ENCODE measurements around the gene ADD2.

ADD2 gene

DNA sequence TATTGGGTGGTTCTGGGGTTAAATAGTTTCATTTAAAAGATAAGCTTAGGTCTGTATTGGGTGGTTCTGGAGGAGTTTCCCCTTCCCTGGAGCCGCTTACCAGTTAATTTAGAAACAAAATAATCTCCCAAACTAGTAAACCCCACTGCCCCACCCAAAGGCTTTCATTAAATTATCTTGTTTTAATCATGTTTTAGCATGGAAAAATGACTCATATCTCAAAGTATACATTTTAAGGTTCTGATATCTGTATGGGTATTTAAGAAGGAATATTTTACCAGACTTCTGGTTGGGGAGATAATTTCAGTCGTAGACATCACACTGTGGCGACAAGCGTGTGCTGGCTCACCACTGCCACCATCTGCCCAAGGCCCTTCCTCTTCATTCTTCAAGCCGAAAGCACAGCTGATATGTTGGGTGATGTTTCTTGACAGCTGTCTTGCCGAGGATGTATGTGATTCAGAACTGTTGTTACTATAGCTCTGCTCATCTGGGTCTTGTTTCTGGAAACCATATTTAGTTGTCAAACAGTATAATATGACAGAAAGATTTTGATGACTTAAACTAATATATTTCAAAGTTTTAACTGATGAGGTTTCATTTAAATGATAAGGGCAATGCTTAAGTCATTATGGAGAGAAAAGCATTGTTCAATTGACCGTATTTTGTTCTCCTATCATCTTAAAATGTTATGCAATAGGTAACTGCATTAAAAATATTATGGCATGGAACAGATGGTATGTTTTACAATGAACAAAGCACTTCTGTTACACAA lies 17.3 kb upstream of the ADD2 start:
- no peak for DNase-seq (ENCODE audit: low read depth in 2 of 2)

- DNase-seq (ENCODE audit: low read depth in 2 of 2): no peak
Observed at GRCh38 chr2:70784320-70784719, 16.3 kb upstream of the ADD2 start.

DNA sequence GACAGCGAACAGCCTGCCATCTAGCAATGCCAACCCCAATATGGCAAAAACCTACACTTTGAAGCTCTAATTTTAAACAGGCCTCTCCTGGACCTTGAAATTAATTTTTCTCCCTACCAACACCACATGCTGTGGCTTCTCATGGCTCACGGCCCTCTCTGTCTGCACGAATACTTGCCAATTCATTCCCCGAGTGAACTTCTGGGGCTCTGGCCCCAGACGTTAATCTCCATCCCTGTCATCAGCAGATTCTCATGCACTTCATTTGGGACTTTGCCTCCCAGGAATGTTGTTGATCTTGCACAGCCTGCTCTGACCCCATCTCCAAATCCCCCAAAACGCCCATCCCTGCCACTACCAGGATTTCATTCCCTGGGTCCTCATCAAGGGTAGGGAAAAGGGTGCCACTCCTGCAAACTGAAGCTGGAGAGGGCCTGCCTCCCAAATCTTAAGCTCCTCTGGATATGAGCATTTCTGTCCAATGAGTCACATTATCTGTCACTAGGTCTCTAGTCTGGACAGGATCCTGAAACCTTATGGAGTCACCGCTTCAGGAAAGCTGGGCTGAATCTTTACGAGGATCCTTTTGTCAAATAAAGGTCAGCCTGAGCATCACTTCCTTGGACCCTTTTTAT lies 12.0 kb upstream of the ADD2 start:
- DNase-seq (ENCODE audit: low read depth in 2 of 2): no peak

GRCh38 chr2:70779491-70779890 lies 11.5 kb upstream of the ADD2 start:
- DNase-seq (ENCODE audit: low read depth in 2 of 2): no peak

- DNase-seq (ENCODE audit: low read depth in 2 of 2): no peak
Observed at GRCh38 chr2:70778676-70779075, 10.7 kb upstream of the ADD2 start.

DNA sequence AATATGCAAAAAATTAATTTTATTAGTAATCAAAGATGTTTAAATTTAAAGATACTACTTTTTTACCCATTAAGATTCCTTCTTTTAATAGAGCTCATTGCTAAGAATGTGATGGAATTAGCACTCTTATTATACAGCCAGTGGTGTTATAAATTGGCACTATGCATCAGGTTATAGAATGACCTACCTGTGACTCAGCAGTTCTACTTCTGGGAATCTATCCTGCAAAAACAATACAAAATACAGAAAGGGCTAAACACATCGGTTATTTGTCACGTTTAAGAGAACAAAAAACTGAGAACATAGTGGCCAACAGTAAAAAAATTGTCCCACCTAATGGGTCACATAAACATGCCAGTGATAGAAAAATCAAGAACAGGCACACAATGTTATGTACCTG lies 9.4 kb upstream of the ADD2 start:
- no peak for DNase-seq (ENCODE audit: low read depth in 2 of 2)

- DNase-seq (ENCODE audit: low read depth in 2 of 2): no peak
Observed at GRCh38 chr2:70776266-70776665, 8.3 kb upstream of the ADD2 start.

DNA sequence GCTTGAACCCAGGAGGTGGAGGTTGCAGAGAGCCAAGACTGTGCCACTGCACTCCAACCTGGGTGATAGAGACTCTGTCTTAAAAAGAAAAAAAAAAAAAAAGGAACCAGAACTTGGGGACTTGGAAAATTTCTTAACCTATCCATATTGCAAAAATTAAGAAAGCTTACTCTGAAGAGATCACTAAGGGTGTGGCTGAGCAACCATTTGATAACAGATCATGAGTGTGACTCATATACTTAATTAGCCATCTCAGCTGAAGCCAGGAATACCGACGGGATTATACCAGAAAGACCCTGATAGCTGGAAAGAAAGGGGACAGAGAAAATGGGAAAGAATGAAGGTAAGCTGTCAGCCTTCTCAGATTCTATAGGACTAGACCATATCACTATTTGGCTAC lies 7.1 kb upstream of the ADD2 start:
- no peak for DNase-seq (ENCODE audit: low read depth in 2 of 2)

DNA sequence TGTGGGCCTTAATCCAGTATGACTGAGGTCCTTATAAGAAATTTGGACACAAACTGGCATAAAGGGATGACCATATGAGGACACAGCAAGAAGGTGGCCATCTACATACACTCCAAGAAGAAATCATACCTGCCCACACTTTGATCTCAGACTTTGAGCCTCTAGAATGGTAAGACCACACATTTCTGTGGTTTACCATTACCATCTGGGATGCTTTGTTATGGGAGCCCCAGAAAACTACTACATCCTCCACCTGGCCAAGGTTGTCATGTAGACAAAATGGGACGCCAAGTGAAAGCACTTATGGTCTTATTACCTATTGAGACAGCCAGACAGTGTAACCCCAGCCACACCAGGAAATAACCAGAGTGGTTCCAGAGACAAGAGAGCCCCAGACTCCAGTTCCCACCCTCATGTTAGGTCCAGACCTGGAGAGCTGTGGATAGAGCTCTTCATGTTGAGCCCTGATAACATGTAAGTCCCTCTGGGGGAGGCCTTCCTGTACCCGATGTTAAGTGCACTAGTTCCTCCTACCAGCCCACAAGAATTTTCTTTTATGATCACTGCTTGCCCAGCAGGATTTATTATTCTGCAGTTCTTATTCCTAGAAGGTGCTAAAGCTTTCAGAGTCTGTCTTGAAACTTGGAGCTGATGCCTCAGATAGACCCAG lies 4.6 kb upstream of the ADD2 start:
- DNase-seq (ENCODE audit: low read depth in 2 of 2): no peak

GRCh38 chr2:70771446-70771845 lies 3.4 kb upstream of the ADD2 start:
- DNase-seq (ENCODE audit: low read depth in 2 of 2): no peak

GRCh38 chr2:70769450-70769849 lies 1.4 kb upstream of the ADD2 start:
- DNase-seq (ENCODE audit: low read depth in 2 of 2): no peak

GRCh38 chr2:70768590-70769085 lies 638 bp upstream of the ADD2 start:
- no peak for DNase-seq (ENCODE audit: low read depth in 2 of 2)

GRCh38 chr2:70767079-70767698 lies 811 bp downstream of the ADD2 start:
- DNase-seq (ENCODE audit: low read depth in 2 of 2): no peak

DNA sequence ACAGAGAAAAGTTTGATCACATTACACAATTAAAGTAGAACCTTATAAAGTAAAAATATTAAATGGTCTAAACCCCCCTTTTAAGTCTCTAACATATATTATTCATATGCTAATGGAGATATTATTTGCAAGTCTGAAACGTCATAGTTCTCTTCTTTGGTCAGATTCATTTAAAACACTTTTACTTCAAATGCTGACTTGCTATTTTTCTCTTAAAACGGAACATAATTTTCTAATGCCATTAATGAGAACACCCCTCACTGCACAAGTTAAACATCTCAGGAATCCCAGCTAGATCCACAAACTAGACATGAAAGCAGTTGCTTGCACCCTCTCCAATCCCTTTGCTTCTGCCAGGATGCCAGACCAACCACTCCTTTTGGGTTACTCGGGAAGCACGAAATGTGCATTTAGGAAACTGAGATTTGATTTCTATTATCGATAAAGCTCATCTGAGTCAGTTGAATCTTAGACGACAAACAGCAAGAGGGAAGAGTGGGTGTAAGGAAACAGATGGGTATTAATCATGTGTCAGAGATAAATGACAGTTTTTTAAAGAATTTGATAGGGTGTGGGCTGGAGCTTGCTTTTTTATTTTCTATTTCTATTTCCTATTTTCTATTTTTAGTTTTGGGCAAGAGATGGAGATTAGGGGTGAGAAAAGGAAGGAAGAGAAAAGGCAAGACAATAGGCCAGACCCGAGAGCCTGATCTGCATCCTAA lies 1.5 kb downstream of the ADD2 start:
- no peak for DNase-seq (ENCODE audit: low read depth in 2 of 2)

- DNase-seq (ENCODE audit: low read depth in 2 of 2): no peak
Observed at GRCh38 chr2:70765507-70765906, 2.5 kb downstream of the ADD2 start.

DNA sequence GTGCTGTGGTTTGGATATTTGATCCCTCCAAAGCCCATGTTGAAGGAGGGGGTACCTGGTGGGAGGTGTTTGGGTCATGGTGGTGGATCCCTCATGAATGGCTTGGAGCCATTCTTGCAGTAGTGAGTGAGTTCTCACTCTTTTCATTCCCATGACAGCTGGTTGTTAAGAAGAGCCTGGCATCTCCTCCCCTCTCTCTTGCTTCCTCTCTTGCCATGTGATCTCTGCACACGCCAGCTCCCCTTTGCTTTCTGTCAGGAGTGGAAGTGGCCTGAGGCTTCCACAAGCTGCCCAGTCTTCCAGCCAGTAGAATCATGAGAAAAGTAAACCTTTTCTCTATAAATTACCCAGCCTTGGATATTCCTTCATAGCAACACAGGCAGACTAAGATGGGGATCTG lies 8.6 kb downstream of the ADD2 start:
- no peak for DNase-seq (ENCODE audit: low read depth in 2 of 2)

GRCh38 chr2:70757966-70758365 lies 10.0 kb downstream of the ADD2 start:
- DNase-seq (ENCODE audit: low read depth in 2 of 2): no peak

- no peak for DNase-seq (ENCODE audit: low read depth in 2 of 2)
Observed at GRCh38 chr2:70757360-70757759, 10.6 kb downstream of the ADD2 start.

GRCh38 chr2:70756128-70756527 lies 11.9 kb downstream of the ADD2 start:
- DNase-seq (ENCODE audit: low read depth in 2 of 2): no peak

GRCh38 chr2:70753902-70754301 lies 14.1 kb downstream of the ADD2 start:
- DNase-seq (ENCODE audit: low read depth in 2 of 2): no peak

DNA sequence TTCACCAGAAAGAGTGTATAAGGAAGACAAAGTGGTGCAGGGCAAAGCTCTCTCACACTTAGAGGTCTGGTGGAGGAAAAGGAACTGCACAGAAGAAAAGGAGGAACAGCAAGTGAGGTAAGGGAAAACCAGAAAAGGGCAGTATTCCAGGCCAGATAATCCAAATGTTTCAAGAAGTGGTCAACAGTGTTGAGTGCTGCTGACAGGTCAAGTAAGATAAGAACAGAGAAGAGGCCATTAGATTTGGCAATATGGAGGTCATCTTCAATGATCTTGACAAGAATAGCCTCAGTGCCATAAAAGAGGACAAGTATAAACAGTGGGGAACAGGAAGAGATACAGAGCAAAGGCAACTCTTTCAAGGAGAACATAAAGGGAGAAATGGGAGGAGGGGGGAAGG lies 15.0 kb downstream of the ADD2 start:
- no peak for DNase-seq (ENCODE audit: low read depth in 2 of 2)

DNA sequence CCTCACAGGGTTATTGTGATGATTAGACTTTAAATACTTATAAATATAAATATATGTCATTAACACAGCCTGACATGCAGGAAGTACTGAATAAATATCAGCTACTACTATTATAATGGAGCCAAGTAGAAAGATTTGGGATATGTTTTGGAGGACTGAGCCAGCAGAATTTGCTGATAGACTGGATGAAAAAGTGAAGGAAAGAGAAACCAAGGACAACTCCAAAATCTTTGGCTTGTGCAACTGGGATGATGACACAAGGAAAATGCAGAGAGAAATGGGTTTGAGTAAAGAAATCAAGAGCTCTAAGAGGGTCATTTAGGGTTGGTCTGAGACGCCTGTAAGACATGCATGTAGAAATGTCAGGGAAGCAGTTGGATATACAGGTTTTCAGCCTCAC lies 15.6 kb downstream of the ADD2 start:
- no peak for DNase-seq (ENCODE audit: low read depth in 2 of 2)
